GM18502 (cell line): Measurements from ENCODE around the gene COQ2.
"Not testable (repeated sequence)": the region's sequence is repeated elsewhere in the genome, so short reads cannot be mapped to it uniquely, and the experiment has no call there.

Experiments used
- ATAC-seq: cut with Tn5 transposase; IDR thresholded peaks from one replicate; pipeline ENCODE4 v1.9.1; 2021; ENCODE audit warnings: mild to moderate bottlenecking; ENCODE audit not compliant: unreplicated experiment, poor library complexity

COQ2 gene

DNA sequence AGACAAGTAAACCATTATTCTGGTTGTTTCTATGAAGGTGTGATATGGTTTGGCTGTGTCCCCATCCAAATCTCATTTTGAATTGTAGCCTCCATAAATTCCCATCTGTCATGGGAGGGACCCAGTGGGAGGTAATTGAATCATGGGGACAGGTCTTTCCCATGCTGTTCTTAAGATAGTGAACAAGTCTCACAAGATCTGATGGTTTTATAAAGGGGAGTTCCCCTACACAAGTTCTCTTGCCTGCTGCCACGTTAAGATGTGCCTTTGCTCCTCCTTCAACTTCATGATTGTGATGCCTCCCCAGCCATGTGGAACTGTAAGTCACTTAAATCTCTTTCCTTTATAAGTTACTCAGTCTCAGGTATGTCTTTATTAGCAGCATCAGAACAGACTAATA is 3.8 kb upstream of the COQ2 start:
- not testable (repeated sequence) for ATAC-seq

DNA sequence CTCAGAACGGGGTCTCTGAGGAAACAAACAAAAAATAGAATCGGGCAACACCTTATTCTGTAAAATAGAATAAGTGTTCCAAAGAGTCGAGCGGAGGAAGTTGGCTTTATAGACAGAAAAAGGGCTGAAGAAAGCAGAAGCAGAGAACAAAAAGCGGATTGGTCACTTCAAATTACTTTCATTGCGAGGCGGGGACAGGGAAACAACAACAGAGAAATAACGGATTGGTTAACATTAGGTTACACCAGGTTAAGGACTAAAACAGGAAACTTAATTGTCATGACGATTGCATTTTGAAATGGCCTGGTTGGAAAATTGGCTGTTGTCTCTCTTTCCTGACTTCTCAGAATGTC is 433 bp upstream of the COQ2 start:
- no peak for ATAC-seq

DNA sequence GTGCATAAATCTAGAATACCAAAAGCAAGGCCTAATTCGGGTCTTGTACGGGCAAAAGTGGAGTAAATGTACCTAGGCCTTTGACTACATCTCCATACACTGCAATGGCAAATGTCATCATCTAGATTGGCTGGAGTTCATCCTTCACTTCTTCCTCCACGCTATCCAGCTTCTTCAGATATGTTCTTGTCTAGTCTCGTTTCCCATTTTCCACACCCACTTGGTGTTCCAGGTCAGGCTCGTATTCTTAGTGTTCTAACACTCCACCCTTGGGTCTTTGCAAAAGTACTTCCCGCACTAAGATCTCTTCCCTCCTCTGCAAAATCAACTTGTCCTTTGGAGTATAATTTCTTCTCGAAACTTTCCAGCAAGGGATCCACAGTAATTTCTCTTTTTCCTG is 1.4 kb downstream of the COQ2 start:
- ATAC-seq, result no peak

DNA sequence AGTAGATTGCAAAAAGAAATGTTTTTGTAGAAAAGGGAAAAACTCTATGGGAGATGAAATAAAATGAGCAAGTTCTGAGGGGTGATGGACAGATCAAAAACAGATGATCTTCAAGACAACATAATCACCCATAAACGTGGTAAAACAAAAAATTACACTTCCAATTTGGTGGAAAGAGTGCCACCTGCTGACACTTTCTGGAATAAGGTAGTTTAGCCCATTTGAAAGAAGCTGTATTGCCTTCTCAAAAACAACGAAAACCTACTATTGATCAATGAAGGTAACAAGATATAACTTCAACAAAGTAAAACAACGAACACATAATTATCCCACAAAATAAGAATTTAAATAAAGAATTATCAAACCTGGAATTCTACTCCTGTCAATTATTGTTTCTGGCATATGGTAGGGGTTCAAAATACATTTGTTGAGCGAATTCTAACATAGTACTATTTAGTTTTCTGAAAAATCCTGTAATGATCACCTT is 2.5 kb downstream of the COQ2 start:
- ATAC-seq, result no peak

DNA sequence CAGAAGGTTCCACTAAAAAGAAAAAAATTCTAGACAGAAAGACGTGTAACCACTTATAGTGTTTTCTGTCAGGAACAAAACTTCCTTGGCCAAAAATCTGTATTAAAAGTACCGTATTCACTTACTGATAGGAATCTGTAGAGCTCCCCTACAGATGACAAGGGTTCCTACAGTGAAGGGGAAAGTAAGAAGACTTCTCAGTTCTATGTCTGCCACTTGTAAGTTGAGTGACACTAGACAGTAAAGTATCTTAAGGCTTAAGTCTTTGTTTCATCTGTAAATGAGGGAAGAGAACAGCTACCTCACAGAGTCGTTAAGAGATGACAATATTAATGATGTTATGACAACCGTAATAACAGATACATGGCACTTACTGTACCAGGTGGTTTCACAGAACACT is 3.3 kb downstream of the COQ2 start:
- ATAC-seq, result no peak

DNA sequence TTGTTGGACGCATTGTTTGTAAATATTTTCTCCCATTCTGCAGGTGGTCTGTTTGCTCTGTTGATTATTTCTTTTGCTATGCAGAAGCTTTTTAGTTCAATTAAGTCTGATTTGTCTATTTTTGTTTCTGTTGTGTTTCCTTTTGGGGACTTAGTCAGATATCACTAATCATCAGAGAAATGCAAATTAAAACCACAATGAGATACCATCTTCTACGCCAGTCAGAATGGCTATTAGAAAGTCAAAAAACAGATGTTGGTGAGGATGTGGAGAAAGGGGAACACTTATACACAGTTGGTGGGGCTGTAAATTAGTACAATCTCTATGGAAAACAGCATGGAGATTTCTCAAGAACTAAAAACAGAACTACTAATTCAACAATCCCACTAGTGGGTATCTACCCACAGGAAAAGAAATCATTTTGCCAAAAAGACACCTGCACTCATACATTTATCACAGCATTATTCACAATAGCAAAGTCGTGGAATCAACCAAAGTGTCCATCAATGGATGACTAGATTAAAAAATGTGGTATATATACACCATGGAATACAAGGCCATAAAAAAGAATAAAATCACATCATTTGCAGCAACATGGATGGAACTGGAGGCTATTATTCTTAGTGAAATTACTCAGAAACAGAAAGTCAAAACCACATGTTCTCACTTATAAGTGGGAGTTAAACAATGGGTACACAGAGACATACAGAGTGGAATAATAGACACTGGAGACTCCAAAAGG is 8.1 kb downstream of the COQ2 start:
- ATAC-seq, result peak; percentile 73

DNA sequence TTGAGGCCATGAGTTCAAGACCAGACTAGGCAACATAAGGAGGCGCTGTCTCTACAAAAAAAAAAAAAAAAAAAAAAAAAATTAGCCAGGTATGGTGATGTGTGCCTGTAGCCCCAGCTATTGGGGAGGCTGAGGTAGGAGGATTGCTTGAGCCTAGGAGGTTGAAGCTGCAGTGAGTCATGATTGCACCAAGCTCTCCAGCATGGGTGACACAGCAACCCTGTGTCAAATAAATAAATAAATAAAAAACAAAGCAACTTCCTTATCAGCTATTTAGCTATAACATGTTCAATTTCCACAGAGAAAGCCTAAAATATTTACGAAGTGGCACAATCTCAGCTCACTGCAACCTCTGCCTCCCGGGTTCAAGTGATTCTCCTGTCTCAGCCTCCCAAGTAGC is 10.7 kb downstream of the COQ2 start:
- ATAC-seq, result not testable (repeated sequence)

DNA sequence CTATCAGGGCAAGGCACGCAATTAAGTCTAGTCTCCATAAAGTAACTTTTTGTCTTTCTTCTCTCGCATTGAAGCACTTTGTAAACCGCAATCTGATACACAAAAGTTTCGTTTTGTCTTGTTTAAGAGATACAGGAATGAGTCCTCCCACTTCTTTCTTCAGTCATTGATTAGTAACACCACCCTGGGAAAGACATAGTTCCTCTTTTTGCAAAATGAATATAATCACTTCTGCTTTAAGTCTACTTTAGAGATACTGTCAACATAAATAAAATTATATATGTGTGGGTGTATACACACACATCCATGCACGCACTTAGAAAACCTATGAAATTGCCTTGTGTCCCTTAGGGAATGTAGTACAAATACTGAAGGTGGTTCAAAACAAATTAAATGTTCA is 11.7 kb downstream of the COQ2 start:
- ATAC-seq, result peak; percentile 85

DNA sequence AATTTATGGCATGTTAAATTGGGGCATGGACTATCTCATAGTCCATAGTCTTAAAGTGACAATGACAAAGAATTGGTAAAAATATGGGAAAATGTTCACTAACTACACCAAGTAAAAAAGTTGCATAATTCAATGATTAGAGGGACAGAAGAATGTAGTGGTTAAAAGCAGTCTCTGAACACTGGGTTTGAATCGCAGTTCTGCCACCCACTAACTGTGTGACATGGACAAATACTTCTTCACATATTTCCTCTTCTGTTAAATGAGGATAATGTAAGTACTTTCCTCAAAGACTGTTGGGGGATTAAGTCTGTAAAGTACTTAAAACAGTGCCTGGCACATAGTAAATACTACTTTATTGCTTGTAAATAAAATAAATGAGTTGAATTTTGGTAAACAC is 15.3 kb downstream of the COQ2 start:
- ATAC-seq, result no peak

DNA sequence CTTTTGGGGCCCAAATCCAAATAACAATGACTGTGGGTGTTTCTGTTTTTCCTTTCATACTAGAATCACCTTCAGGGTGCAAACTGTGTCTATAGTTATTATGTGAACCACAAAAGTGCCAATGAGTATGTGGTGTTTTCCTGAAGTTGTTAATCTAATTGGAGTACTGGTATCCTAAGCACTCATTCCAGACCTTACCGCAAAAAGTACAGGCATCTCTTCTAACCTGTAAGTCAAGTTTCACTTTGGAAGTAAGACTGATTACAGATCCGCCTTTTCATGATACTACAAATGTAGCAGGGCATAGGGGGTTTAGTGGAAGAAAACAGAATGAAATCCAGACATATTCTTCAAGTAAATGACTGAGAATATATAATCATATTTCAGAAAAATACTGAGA is 16.1 kb downstream of the COQ2 start:
- ATAC-seq, result no peak

DNA sequence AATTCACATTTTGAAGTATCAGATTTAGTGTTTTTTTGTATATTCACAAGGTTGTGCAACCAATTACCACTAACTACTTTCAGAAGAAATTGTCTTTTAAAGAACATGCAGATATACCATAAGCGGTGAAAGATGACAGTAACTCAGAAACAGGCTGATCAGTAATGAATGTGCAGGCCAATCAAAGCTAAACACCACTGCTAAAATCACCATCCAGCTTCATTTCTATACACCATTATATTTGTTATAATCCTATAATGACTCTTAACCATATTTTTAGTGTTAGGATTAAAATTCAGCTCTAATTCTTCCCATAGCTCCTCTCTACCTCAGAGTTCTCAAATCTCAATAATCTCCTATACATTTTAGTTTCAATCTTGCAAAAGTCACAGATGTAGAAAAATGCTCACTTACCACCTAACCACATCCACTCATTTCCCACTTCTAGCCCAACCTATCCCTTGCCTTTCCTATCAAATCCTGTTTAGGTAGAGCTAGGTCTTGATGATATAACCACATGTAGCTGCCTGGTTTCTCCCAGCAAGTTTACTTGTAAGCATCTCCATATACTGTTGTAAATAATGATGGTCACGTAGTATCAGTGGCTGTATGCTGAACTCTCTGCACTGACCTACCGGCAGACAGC is 16.6 kb downstream of the COQ2 start:
- no peak for ATAC-seq

DNA sequence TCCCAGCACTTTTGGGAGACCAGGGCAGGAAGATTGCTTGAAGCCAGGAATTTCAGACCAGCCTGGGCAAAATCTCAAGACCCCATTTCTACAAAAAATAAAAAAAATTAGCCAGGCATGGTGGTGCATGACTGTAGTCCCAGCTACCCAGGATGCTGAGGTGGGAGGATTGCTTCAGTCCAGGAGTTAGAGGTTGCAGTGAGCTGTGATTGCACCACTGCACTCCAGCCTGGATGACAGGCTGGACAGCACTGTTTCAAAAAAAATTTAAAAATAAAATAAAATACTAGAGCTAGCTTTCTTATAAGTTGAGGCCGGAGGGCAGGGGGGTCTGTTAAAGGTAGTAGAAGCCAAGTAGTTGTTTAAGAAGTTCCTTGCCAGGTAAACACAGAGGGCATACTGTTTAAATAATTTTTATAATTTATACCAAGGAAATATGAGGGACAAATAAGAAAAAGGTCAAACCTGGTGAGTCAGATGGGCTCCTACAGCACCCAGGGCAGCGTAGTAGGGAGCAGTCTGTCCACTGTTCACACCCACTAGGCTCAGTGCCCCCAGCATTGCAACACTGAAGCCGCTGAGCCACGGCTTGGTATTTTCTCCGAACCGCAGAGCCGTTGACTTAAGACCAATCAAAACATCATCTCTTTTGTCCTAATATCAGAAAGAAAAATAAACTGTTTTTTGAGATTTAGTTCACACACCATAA is 17.3 kb downstream of the COQ2 start:
- no peak for ATAC-seq

DNA sequence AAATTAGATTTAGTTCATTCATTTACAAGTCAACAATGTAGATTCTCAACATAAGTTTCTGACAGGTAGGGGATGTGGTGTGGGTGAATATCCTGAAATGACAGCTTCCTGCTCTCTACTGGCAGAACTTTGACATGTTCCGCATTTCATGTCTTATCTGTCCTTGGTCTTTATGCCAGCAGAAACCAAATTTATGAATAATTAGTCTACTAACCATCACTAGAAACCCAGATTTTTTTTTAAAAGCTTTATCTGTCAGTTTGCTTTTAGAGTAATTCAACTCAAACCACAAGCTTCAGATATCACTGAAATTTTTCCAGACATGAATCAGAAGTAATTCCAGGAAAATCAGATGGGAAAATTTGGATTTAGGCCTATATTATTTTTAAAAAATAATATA is 17.9 kb downstream of the COQ2 start:
- peak; percentile 63 for ATAC-seq

DNA sequence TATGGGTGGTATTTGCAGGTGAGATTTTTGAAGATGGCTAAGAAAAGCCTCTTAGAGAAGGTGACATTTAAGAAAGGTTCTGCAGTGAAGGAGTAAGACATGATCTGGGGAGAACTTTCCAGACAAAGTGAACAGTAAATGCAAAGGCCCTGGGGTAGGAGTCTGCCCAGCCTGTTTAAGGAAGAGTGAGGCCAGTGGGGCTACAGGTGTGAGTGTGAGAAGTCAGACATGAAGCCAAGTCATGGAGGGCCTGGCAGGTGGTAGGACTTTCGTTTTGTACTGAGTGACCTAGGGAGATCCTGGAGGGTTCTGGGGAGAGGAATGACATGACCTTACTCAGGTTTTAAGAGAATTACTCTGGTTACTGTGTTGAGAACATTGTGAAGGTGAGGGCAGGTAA is 21.5 kb downstream of the COQ2 start:
- no peak for ATAC-seq

DNA sequence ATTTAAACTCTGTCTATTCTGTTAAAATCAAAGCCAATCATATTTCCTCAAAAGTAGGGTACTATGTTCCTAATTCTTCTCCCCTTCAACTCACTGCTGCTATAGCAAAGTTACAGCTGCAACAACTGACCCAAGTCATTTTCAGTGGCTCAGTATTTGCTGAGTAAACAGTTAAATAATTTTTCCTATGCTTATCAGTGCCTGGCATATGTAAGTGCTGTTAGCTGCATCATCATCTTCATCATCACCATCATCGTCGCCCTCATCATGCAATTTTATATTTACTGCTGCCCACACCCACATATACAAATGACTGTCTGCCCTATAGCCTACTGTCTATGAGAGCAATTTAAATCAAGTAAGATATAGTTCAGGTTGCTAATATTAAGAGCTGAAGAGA is 21.9 kb downstream of the COQ2 start:
- no peak for ATAC-seq

DNA sequence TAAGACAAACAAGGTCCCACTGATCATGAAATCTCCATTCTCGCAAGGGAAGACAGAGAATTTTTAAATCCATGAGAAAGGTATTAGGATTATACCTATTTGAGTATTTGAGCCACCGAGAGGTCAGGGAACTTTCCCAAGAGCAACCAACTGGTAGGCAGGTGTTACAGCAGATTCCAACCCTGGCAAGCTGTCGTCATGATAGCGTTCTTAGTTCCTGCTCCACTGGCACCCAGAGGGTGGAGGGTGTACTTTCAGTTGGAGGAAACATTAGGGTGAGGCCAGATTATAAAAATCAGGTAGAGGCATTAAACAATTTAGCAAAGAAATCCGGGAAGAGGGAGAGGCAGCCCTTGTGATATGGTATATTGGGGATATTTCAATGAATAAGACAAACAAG is 23.3 kb downstream of the COQ2 start:
- no peak for ATAC-seq

DNA sequence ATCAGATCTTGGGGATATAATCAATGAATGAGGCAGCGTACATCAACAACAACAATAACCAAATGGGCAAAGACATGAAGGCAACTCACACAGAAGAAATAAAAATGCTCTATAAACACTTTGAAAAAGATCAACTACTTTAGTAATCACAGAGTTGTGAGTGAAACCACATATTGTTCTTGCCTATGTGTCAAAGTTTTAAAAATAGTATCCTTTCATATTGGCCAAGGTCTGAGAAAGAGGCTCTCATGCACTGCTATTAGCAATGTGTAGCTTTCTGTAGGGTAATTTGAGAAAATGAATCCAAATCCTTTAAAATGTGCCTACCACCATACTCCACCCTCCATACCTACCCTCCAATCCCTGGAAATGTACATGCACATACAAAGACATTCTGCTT is 25.0 kb downstream of the COQ2 start:
- no peak for ATAC-seq

DNA sequence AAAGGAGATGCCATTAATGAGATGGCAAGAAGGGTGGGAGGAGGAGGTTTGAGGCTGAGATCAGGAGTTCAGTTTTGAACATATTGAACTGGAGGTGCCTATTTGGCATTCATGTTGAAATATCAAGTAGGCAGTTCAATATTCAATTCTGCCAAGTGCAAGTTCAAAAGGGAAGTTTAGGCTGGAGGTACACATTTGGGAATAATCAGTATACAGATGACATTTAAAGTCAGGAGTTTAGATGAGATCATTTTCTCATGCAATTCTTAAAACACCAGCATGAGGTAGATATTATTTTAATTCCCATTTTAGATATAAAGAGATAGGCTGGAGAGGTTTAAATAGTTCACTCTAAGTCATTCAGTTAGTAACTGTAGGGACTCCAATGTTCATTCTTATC is 26.1 kb downstream of the COQ2 start:
- no peak for ATAC-seq

DNA sequence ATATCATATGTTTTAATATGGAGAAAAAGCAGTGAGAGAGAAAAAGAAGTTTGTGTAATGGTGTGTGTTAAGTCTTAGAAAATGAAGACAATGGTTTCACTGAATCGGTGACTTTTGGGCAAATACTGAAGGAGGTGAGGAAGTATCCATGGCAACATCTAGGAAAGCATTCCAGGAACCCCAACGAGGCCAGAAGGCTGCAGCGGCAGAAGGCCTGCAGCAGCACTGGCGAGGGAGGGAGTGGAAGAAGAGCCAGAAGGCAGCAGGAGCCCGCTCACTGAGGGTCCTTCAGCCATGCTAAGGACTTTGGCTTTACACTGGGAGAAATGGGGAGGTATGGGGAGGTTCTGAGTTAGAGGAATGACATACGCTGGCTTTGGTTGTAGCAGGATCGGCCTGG is 26.8 kb downstream of the COQ2 start:
- no peak for ATAC-seq

DNA sequence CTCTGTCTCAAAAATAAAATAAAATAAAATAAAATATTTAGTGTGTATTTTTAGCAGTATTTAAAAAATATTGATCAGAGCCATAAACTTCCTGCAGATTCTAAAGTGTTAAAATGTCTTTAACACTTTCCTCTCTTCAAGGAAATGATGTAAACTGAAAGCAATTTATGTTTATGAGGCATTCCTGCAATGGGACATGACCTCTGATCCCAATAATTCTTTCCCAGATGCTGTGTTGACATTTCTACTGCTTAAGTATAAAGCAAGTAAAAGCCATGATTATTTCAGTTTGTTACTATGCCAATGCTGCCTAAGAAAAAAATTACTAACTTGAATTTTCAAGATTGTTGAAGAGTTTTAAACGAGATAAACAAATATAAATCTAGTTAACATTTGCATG is 29.0 kb downstream of the COQ2 start:
- no peak for ATAC-seq

DNA sequence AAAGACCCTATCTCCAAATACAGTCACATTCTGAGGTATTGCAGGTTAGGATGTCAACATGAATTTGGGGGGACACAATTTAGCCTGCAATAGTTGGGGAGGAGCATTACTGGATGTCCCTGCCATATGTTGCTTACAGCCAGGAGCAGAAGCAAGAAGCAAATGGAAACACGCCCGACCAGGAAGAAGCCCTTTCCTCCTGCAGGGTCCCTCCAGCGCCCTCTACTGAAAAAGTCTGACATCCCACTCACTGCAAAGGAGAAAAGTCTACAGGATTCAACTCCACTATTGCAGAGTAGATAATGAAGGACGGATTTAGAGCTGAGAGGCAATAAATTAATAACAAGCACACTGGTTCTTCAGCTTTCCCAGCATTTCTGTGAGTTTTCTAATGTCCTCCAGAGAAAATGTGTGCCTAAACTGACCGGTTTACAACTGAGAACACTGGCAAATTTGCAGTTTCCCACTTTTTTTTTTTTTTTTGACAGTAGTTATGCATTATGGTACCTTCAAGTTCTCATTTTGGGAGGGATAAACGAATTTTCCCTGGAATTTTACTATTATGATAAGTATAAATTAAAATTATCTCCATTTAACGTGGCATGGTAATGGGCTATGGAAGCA is 31.7 kb downstream of the COQ2 start:
- ATAC-seq, result no peak
